Left lung (tissue), 10 donors: ENCODE data around the gene ATP8A2. TPM values are rescaled to one million over a fixed set of nuclear protein-coding genes. Genes with fewer than 3 reads are reported as not detected.

Source experiments
- ATAC-seq: fragments of 200-7000 bp; cut with Tn5 transposase; one replicate; pipeline ENCODE4 v1.9.1; 2020; ENCODE audit warnings: moderate library complexity
- DNase-seq, 4 donors: peaks; one replicate each; pipeline ENCODE4 v3.0.0-alpha.2; 2013 to 2020
- H3K27ac ChIP-seq, 2 donors: fragments of 200-600 bp; sonication (generic) in 1 of 2; one replicate each; pipeline versions ENCODE4 v1.5.0 to v1.8.0; 2020 to 2021
- H3K27me3 ChIP-seq, 2 donors: fragments of 200-600 bp; sonication (generic) in 1 of 2; one replicate each; pipeline versions ENCODE4 v1.5.0 to v1.8.0; 2020 to 2021
- H3K36me3 ChIP-seq, 2 donors: fragments of 200-600 bp; sonication (generic) in 1 of 2; one replicate each; pipeline versions ENCODE4 v1.5.0 to v1.8.0; 2020 to 2021
- H3K4me1 ChIP-seq, 2 donors: fragments of 200-600 bp; one replicate each; pipeline ENCODE4 v1.8.0; 2021
- H3K4me3 ChIP-seq, 2 donors: fragments of 200-600 bp; sonication (generic) in 1 of 2; one replicate each; pipeline versions ENCODE4 v1.5.0 to v1.8.0; 2020 to 2021; ENCODE audit warnings: mild to moderate bottlenecking in 1 of 2
- H3K9me3 ChIP-seq, 2 donors: fragments of 200-600 bp; sonication (generic) in 1 of 2; one replicate each; pipeline versions ENCODE4 v1.5.0 to v1.8.0; 2020 to 2021
- intact Hi-C, 2 donors: fragments of 100-400 bp; cut with DNase I; formaldehyde crosslinking; loops; one replicate each; pipeline versions ENCODE4 v1.11.2 to v1.14.2; 2022
- polyA plus RNA-seq, 6 donors: library from polyadenylated mRNA; unstranded; fragments of 120-200 nt; gene quantifications; one replicate each; pipeline ENCODE4 v1.2.1, GENCODE V29; 2013; ENCODE audit not compliant: insufficient read length in 6 of 6
- total RNA-seq, 2 donors: library from RNA; stranded (reverse); fragmentation: NEBNext Ultra II Directional; extraction: Animal tissue kit (Norgen Biotek cat#: 25700); gene quantifications; one replicate each; pipeline ENCODE4 v1.2.1, GENCODE V29; 2021
- TF ChIP-seq, protein P1 (sequence below), 2 donors: fragments of 200-600 bp; sonication (generic) in 1 of 2; IDR thresholded peaks; one replicate each; pipeline versions ENCODE4 v1.5.0 to v1.8.0; 2021; ENCODE audit warnings: antibody characterized with exemption in 2 of 2
- donor health status: DM: no; HTN: yes; CAD: no.
- donor health status: DM: no; HTN: no; CAD: no.

ATP8A2 gene
- total and polyA plus RNA-seq, 8 donors, result 1.1 to 13.4 (median 9.6) TPM

DNA sequence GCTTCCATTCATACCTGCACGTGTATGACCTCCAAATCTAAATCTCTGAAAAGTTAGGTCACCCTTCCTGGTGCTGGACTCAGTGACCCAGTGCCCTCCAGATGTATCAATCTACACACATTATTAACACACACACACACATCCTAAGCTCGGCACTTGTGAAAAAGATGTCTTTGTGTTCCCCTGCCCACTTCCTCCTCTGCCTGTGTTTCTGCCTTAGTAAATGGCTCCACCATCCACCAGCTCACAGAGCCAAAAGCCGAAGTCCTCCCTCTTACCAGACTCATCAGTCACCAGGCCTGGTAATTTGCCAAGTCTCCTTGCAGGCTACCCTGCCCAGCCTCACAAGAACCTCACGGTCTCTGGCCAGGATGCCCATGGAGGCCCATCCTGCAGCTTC lies 548.5 kb downstream of the ATP8A2 start:
- H3K27ac ChIP-seq, result no peak overlapping the region
- no peaks in the 10 kb centered on the region for H3K9me3 ChIP-seq
- H3K27me3 ChIP-seq, result no peaks in the 10 kb centered on the region
- ATAC-seq (no peak), DNase-seq (no peak)
- H3K4me1 ChIP-seq, result no peaks in the 10 kb centered on the region
- TF ChIP-seq, protein P1, sequence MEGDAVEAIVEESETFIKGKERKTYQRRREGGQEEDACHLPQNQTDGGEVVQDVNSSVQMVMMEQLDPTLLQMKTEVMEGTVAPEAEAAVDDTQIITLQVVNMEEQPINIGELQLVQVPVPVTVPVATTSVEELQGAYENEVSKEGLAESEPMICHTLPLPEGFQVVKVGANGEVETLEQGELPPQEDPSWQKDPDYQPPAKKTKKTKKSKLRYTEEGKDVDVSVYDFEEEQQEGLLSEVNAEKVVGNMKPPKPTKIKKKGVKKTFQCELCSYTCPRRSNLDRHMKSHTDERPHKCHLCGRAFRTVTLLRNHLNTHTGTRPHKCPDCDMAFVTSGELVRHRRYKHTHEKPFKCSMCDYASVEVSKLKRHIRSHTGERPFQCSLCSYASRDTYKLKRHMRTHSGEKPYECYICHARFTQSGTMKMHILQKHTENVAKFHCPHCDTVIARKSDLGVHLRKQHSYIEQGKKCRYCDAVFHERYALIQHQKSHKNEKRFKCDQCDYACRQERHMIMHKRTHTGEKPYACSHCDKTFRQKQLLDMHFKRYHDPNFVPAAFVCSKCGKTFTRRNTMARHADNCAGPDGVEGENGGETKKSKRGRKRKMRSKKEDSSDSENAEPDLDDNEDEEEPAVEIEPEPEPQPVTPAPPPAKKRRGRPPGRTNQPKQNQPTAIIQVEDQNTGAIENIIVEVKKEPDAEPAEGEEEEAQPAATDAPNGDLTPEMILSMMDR (IDR thresholded peaks at IDR 0.05), result no peak
- no peaks in the 10 kb centered on the region for H3K36me3 ChIP-seq
- intact Hi-C loops, result no loop called here
- no peak overlapping the region for H3K4me3 ChIP-seq

DNA sequence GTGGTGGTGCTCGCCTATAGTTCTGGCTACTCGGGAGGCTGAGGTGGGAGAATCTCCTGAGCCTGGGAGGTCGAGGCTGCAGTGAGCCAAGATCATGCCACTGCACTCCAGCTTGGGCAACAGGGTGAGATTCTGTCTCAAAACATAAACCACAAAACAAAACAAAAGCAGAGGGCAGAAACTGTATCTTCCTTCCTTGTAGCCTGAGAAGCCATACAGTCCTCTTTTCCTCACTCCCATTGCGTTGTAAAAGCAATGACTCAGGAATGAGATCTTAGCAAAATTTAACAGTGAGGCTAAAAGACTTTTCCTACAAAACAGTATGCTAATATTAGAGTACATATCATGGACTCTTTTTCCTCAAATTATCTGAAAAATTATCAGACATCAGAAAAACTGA lies 549.2 kb downstream of the ATP8A2 start:
- Histone ChIP-seq H3K4me1 (no peaks in the 10 kb centered on the region), H3K36me3 (no peaks in the 10 kb centered on the region), H3K27ac (no peak overlapping the region), H3K4me3 (no peak overlapping the region), H3K27me3 (no peaks in the 10 kb centered on the region), H3K9me3 (no peaks in the 10 kb centered on the region)
- TF ChIP-seq, protein P1 (IDR thresholded peaks at IDR 0.05), result no peak
- ATAC-seq, result no peak
- no peak for DNase-seq
- intact Hi-C loops, result no loop called here

GRCh38 chr13:25922376-25922775 lies 550.6 kb downstream of the ATP8A2 start:
- intact Hi-C loops, result no loop called here
- ATAC-seq, result no peak

GRCh38 chr13:25923217-25924085 lies 551.7 kb downstream of the ATP8A2 start:
- ATAC-seq (peak; percentile 77), DNase-seq (no peak)

More at GRCh38 chr13:25922376-25922775, 550.6 kb downstream of the ATP8A2 start:
- H3K36me3 ChIP-seq, result no peaks in the 10 kb centered on the region
- DNase-seq, result no peak
- no peak overlapping the region for H3K27ac ChIP-seq
- no peaks in the 10 kb centered on the region for H3K9me3 ChIP-seq
- no peak overlapping the region for H3K4me3 ChIP-seq
- H3K4me1 ChIP-seq, result no peaks in the 10 kb centered on the region
- TF ChIP-seq, protein P1 (IDR thresholded peaks at IDR 0.05), result no peak
- H3K27me3 ChIP-seq, result no peaks in the 10 kb centered on the region

GRCh38 chr13:25927363-25927762 lies 555.6 kb downstream of the ATP8A2 start:
- Histone ChIP-seq H3K4me1 (no peaks in the 10 kb centered on the region), H3K4me3 (no peak overlapping the region), H3K27me3 (no peaks in the 10 kb centered on the region), H3K36me3 (no peaks in the 10 kb centered on the region), H3K27ac (no peak overlapping the region), H3K9me3 (no peaks in the 10 kb centered on the region)
- DNase-seq, result no peak
- ATAC-seq, result no peak
- intact Hi-C loops, result no loop called here
- TF ChIP-seq, protein P1 (IDR thresholded peaks at IDR 0.05), result no peak

More at GRCh38 chr13:25923217-25924085, 551.7 kb downstream of the ATP8A2 start:
- no peaks in the 10 kb centered on the region for H3K9me3 ChIP-seq
- no peak overlapping the region for H3K4me3 ChIP-seq
- H3K36me3 ChIP-seq, result no peaks in the 10 kb centered on the region
- no peak overlapping the region for H3K27ac ChIP-seq
- TF ChIP-seq, protein P1 (IDR thresholded peaks at IDR 0.05), result no peak
- H3K27me3 ChIP-seq, result no peaks in the 10 kb centered on the region
- no peaks in the 10 kb centered on the region for H3K4me1 ChIP-seq
- intact Hi-C loops, result no loop called here
